Lung (tissue), 12 donors: Measurements from ENCODE around the gene PORCN. TPM values are rescaled to one million over a fixed set of nuclear protein-coding genes. Genes with fewer than 3 reads are reported as not detected.

Experiments
- ATAC-seq: fragments of 200-7000 bp; cut with Tn5 transposase; one replicate; pipeline ENCODE4 v1.9.1; 2020; ENCODE audit warnings: moderate number of reproducible peaks; ENCODE audit not compliant: insufficient read depth, low FRiP score
- DNase-seq, 3 donors: peaks; one replicate each; pipeline ENCODE4 v3.0.0-alpha.2; 2013 to 2017
- H3K27ac ChIP-seq, 2 donors: one replicate each; pipeline ENCODE4 v1.5.1; 2013; ENCODE audit warnings: mild to moderate bottlenecking in 2 of 2, moderate library complexity in 2 of 2, control low read depth in 1 of 2, inconsistent platforms in 1 of 2, low read depth in 1 of 2, low read length in 1 of 2
- H3K27me3 ChIP-seq, 3 donors: one replicate each; pipeline ENCODE4 v1.5.1; 2013; ENCODE audit warnings: low read length in 2 of 3; ENCODE audit not compliant: control insufficient read depth in 3 of 3, insufficient read depth in 3 of 3
- H3K36me3 ChIP-seq, 4 donors: one replicate each; pipeline ENCODE4 v1.5.1; 2013; ENCODE audit warnings: low read length in 4 of 4, mild to moderate bottlenecking in 1 of 4, moderate library complexity in 1 of 4; ENCODE audit not compliant: control insufficient read depth in 4 of 4, insufficient read depth in 4 of 4
- H3K4me1 ChIP-seq, 5 donors: one replicate each; pipeline ENCODE4 v1.5.1; 2013; ENCODE audit warnings: low read length in 5 of 5, mild to moderate bottlenecking in 2 of 5, moderate library complexity in 1 of 5; ENCODE audit not compliant: control insufficient read depth in 5 of 5, insufficient read depth in 5 of 5
- H3K4me3 ChIP-seq: one replicate; pipeline ENCODE4 v1.5.1; 2013; ENCODE audit warnings: mild to moderate bottlenecking, control low read depth, moderate library complexity
- H3K9ac ChIP-seq, 2 donors: one replicate each; pipeline ENCODE4 v1.5.1; 2013; ENCODE audit warnings: low read length in 2 of 2, control low read depth in 1 of 2; ENCODE audit not compliant: insufficient read depth in 1 of 2
- H3K9me3 ChIP-seq, 4 donors: one replicate each; pipeline ENCODE4 v1.5.1; 2013; ENCODE audit warnings: low read length in 3 of 4, mild to moderate bottlenecking in 1 of 4, moderate library complexity in 1 of 4; ENCODE audit not compliant: control insufficient read depth in 4 of 4, insufficient read depth in 3 of 4
- WGBS, 2 donors: extraction: QIAGEN DNeasy Blood & Tissue Kit; methylation state at CpG; one replicate each; pipeline ENCODE4 v1.1.7; 2013; 5-methylcytosine and 5-hydroxymethylcytosine counted together
- polyA plus RNA-seq, 2 donors: library from polyadenylated mRNA; stranded (reverse); fragments of 200-250 nt; gene quantifications; one replicate each; pipeline ENCODE4 v1.2.1, GENCODE V29; 2013
- total RNA-seq, 2 donors: library from RNA; depleted of rRNA in 1 of 2; stranded (reverse); fragments of >200 nt in 1 of 2; gene quantifications; one replicate each; pipeline ENCODE4 v1.2.1, GENCODE V29; 2014 to 2021
- TF ChIP-seq, protein P1 (sequence below): IDR thresholded peaks from 2 replicates; pipeline ENCODE4 v1.5.1; 2012; ENCODE audit warnings: mild to moderate bottlenecking; ENCODE audit errors: control extremely low read depth, extremely low read depth
- donor health status: control.
- donor health status: control.
- donor health status: Bipolar disorder and iron deficiency.
- donor health status: healthy.
- donor health status: DM: yes; HTN: yes; CAD: no.

PORCN gene
- total and polyA plus RNA-seq, 4 donors = 3.3 to 12.8 (median 11.8) TPM

DNA sequence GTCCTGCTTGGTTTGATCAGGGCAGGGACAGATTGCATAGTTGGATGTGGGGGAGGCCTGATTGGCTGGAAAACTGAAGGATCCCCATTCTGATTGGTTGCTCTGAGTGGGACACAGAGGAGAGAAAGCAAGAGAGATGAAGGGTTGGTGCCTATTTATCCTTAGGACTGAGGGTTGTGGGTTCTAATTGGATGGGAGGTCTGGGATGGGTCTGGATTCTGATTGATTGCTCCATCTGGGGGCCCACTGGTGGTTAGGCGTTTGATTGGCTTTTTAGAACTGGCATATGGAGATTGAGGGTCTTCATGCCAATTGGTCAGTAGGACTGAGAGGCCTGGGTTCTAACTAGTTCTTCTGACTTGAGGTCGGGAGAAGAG, 12.2 kb downstream of the PORCN start:
- no peak overlapping the region for H3K9ac ChIP-seq
- TF ChIP-seq, protein P1, sequence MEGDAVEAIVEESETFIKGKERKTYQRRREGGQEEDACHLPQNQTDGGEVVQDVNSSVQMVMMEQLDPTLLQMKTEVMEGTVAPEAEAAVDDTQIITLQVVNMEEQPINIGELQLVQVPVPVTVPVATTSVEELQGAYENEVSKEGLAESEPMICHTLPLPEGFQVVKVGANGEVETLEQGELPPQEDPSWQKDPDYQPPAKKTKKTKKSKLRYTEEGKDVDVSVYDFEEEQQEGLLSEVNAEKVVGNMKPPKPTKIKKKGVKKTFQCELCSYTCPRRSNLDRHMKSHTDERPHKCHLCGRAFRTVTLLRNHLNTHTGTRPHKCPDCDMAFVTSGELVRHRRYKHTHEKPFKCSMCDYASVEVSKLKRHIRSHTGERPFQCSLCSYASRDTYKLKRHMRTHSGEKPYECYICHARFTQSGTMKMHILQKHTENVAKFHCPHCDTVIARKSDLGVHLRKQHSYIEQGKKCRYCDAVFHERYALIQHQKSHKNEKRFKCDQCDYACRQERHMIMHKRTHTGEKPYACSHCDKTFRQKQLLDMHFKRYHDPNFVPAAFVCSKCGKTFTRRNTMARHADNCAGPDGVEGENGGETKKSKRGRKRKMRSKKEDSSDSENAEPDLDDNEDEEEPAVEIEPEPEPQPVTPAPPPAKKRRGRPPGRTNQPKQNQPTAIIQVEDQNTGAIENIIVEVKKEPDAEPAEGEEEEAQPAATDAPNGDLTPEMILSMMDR = no peak
- H3K27ac ChIP-seq = peak overlapping the region; percentile 58 to 84
- no peaks in the 10 kb centered on the region for H3K27me3 ChIP-seq
- H3K9me3 ChIP-seq = peaks cover 0 to 9% (median 0%) of the 10 kb centered on the region in 4 donors
- ATAC-seq (no peak), DNase-seq (no peak)
- no peaks in the 10 kb centered on the region for H3K4me1 ChIP-seq
- WGBS, 2 donors = 35 to 46% methylated on average over 2 of the region's 2 CpGs
- H3K36me3 ChIP-seq = peaks cover 0 to 1% (median 0%) of the 10 kb centered on the region in 4 donors
- no peak overlapping the region for H3K4me3 ChIP-seq

DNA sequence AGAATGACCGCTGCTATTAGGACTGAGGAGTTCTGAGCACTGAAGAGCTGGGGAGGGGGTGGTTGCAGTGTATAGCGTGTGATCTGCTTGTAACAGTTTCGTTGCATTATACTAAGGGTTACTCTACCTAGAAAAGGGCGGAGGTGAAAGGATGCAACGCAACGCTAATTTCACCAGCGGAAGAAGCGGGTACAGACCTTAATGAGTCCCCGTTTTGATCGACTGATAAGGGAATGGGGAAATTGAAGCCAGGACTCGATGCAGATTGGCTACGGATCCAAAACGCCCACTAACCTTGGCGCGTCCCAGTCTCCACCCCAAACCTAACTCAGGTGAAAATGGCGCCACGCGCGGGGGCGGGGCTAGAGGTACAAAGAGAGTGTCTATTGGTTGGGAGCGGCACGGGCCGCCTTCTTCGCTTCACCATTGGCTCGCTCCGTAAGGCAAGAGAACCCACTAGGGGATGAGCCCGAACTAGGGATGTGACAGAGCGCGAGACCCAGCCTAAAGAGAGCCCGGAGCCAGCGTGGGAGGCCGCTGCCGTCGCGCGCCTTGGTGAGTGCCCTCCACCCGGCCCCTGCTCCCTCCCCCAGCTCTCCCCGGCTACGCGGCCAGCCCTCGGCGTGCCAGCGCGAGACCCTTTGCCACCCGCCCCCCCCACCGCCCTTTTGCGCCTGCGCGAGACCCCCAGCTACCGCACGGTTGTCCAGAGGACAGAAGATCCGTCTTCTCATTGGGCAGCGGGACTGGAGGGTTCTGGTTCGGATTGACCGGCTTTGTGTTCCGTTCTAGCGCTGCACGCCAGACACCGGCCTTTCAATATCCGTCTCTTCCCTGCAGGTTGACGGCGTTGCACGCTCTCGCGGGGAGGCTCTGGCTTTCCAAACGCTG, 12.8 kb downstream of the PORCN start, which contains the start of gene EBP:
Gene EBP (plus strand): TSS at position 456 of the 891 bp plus-strand sequence. CDS start 1,964 bp downstream, outside the sequence.
- H3K9me3 ChIP-seq = peaks cover 0 to 9% (median 0%) of the 10 kb centered on the region in 4 donors
- H3K36me3 ChIP-seq = peaks cover 0 to 1% (median under 1%) of the 10 kb centered on the region in 4 donors
- DNase-seq = peak; percentile 90 to 91 (median 91)
- TF ChIP-seq, protein P1 = no peak
- 0 to 35% methylated on average over 33 to 66 of the region's 66 CpGs for WGBS, 2 donors
- H3K4me1 ChIP-seq = no peaks in the 10 kb centered on the region
- no peaks in the 10 kb centered on the region for H3K27me3 ChIP-seq
- peak; percentile 96 for ATAC-seq
- peak within 1 kb of the TSS; percentile 58 to 84 for H3K27ac ChIP-seq
- H3K9ac ChIP-seq = peak within 1 kb of the TSS; percentile 14 to 46
- H3K4me3 ChIP-seq = peak within 1 kb of the TSS; percentile 40

DNA sequence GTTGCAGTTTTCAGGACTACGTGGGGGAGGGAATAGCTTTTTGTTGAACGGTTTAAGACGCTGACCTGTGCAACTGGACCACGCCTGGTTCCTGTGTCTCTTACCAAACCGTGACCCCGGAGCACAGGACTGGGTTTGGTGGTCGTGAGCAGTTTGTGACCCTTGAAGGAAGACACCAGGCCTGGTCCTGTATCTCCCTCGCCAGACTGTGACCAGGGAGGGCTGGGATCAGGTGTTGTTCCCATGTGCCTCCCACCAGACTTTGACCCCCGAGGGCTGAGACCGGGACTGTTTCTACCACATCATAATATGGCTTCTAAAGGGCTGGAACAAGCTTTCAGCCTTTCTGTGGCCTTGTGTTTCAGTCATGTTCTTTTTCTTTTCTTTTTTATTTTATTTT, 13.5 kb downstream of the PORCN start:
- no peaks in the 10 kb centered on the region for H3K27me3 ChIP-seq
- peak overlapping the region; percentile 40 for H3K4me3 ChIP-seq
- TF ChIP-seq, protein P1 = no peak
- DNase-seq = no peak
- no peak for ATAC-seq
- peak overlapping the region; percentile 14 to 46 for H3K9ac ChIP-seq
- H3K4me1 ChIP-seq = no peaks in the 10 kb centered on the region
- peak overlapping the region; percentile 58 to 81 for H3K27ac ChIP-seq
- H3K9me3 ChIP-seq = peaks cover 0 to 9% (median 0%) of the 10 kb centered on the region in 4 donors
- H3K36me3 ChIP-seq = peaks cover 0 to 6% (median 2%) of the 10 kb centered on the region in 4 donors
- WGBS, 2 donors = 13 to 40% methylated on average over 10 of the region's 10 CpGs
